HepG2 (cell line): Measurements from ENCODE around the gene LUC7L. TPM values are rescaled to one million over a fixed set of nuclear protein-coding genes. Genes with fewer than 3 reads are reported as not detected.

Experiments used
- ATAC-seq: fragments of 200-7000 bp; cut with Tn5 transposase; 3 replicates; pipeline ENCODE4 v1.9.1; 2020; ENCODE audit warnings: mild to moderate bottlenecking, moderate library complexity
- BruUV-seq: library from RNA; stranded (reverse); fragments of 400-500 nt; replicated peaks from 2 replicates; lab custom pipeline; 2021; lab: Mats Ljungman, UMichigan
- CTCF ChIA-PET: fragments of 300-600 bp; formaldehyde crosslinking; extraction: SDS; loops from one replicate; lab custom pipeline; 2021; ENCODE audit warnings: low total read pairs, inconsistent platforms, low intra/inter-chr PET ratio; lab: Yijun Ruan, JAX
- POLR2A ChIA-PET: fragments of 350-600 bp; sonication (Branson Sonifier 250); formaldehyde crosslinking; loops from one replicate; lab custom pipeline; 2020; ENCODE audit warnings: antibody characterized with exemption, inconsistent platforms; lab: Yijun Ruan, JAX
- DNase-seq: peaks from one replicate; pipeline ENCODE4 v3.0.0-alpha.2; 2015; ENCODE audit warnings: low spot score
- FAIRE-seq: peaks from 3 replicates; lab custom pipeline; 2011; peaks lifted over from hg19 to GRCh38; lab: Jason Lieb, UNC
- H2AFZ ChIP-seq: one replicate; pipeline ENCODE4 v1.6.1; 2011; ENCODE audit warnings: low read length, inconsistent platforms
- H3K27ac ChIP-seq: fragments of 300-600 bp; 3 replicates; pipeline ENCODE4 v1.8.0; 2011; ENCODE audit warnings: mixed run types, mild to moderate bottlenecking, mixed read lengths, low read length, inconsistent platforms; ENCODE audit not compliant: insufficient read depth; ENCODE audit errors: extremely low read length
- H3K27me3 ChIP-seq, 2 experiments: fragments of 200-600 bp in 1 of 2; 2 replicates in 1 of 2; 3 replicates in 1 of 2; pipeline versions ENCODE4 v1.6.0 to v1.8.0; 2011; ENCODE audit warnings: low read length in 2 of 2, mild to moderate bottlenecking in 2 of 2, moderate library complexity in 2 of 2, inconsistent platforms in 1 of 2; ENCODE audit not compliant: insufficient read depth in 2 of 2, control insufficient read depth in 1 of 2
- H3K36me3 ChIP-seq, 2 experiments: fragments of 200-600 bp in 1 of 2; replicated peaks in 1 of 2; 2 replicates in 1 of 2; 3 replicates in 1 of 2; pipeline versions ENCODE4 v1.5.1 to v1.8.0; 2011; ENCODE audit warnings: low read length in 2 of 2, inconsistent platforms in 1 of 2; ENCODE audit not compliant: insufficient read depth in 2 of 2, control insufficient read depth in 1 of 2
- H3K4me1 ChIP-seq: 2 replicates; pipeline ENCODE4 v1.5.1; 2012; ENCODE audit warnings: low read length, inconsistent platforms; ENCODE audit not compliant: insufficient read depth
- H3K4me2 ChIP-seq: 2 replicates; pipeline ENCODE4 v1.6.0; 2011; ENCODE audit warnings: low read depth, low read length, inconsistent platforms
- H3K4me3 ChIP-seq, 3 experiments: fragments of 200-600 bp in 1 of 3; sonication (generic), shearing (Covaris generic) in 1 of 3; replicated peaks in 1 of 3; 2 replicates each; pipeline ENCODE4 v1.5.1; 2011 to 2016; ENCODE audit warnings: low read length in 3 of 3, inconsistent platforms in 2 of 3, low read depth in 2 of 3, mild to moderate bottlenecking in 2 of 3, control low read depth in 1 of 3, mixed read lengths in 1 of 3; ENCODE audit not compliant: insufficient read depth in 1 of 3
- H3K79me2 ChIP-seq: one replicate; pipeline ENCODE4 v1.6.1; 2011; ENCODE audit warnings: low read length, inconsistent platforms; ENCODE audit not compliant: insufficient read depth
- H3K9ac ChIP-seq: 2 replicates; pipeline ENCODE4 v1.6.0; 2011; ENCODE audit warnings: mild to moderate bottlenecking, low read depth, low read length, inconsistent platforms; ENCODE audit not compliant: insufficient read depth
- H3K9me3 ChIP-seq: 2 replicates; pipeline ENCODE4 v1.5.1; 2012; ENCODE audit warnings: mild to moderate bottlenecking, low read length
- H4K20me1 ChIP-seq: 2 replicates; pipeline ENCODE4 v1.6.0; 2011; ENCODE audit warnings: inconsistent platforms, mild to moderate bottlenecking, low read length, moderate library complexity; ENCODE audit not compliant: insufficient read depth
- ATF3 ChIP-seq: sonication (generic); formaldehyde crosslinking; IDR thresholded peaks from 2 replicates; pipeline ENCODE4 v1.4.0; 2020; ENCODE audit warnings: missing genetic modification reagents
- CC2D1A ChIP-seq: sonication (generic); formaldehyde crosslinking; IDR thresholded peaks from 2 replicates; pipeline ENCODE4 v1.8.1; 2023; ENCODE audit warnings: mild to moderate bottlenecking, missing genetic modification reagents
- NAIF1 ChIP-seq: sonication (generic); formaldehyde crosslinking; IDR thresholded peaks from 2 replicates; pipeline ENCODE4 v1.5.0; 2020; ENCODE audit warnings: mild to moderate bottlenecking, missing genetic modification reagents, borderline replicate concordance
- NRL ChIP-seq: sonication (generic); formaldehyde crosslinking; IDR thresholded peaks from 2 replicates; pipeline ENCODE4 v1.5.0; 2020; ENCODE audit warnings: missing genetic modification reagents, mild to moderate bottlenecking, moderate library complexity, borderline replicate concordance
- SMAD9 ChIP-seq: sonication (generic); formaldehyde crosslinking; IDR thresholded peaks from 2 replicates; pipeline ENCODE4 v1.5.1; 2020; ENCODE audit warnings: mild to moderate bottlenecking, missing genetic modification reagents
- ZNF260 ChIP-seq: sonication (generic); formaldehyde crosslinking; IDR thresholded peaks from 2 replicates; pipeline ENCODE4 v1.4.0; 2020; ENCODE audit warnings: missing genetic modification reagents, low read depth, mild to moderate bottlenecking, borderline replicate concordance
- ZNF512B ChIP-seq: sonication (generic); formaldehyde crosslinking; IDR thresholded peaks from 2 replicates; pipeline ENCODE4 v1.5.1; 2020; ENCODE audit warnings: missing genetic modification reagents, mild to moderate bottlenecking, borderline replicate concordance
- ZNF589 ChIP-seq: sonication (generic); formaldehyde crosslinking; conservative IDR thresholded peaks from 2 replicates; pipeline ENCODE4 v1.8.0; 2022; ENCODE audit warnings: mild to moderate bottlenecking, moderate library complexity, missing genetic modification reagents
- ZNF746 ChIP-seq: sonication (generic); formaldehyde crosslinking; IDR thresholded peaks from 2 replicates; pipeline ENCODE4 v1.8.0; 2022; ENCODE audit warnings: mild to moderate bottlenecking, missing genetic modification reagents
- WGBS: methylation state at CpG from one replicate; pipeline ENCODE4 v1.1.6; 2017; ENCODE audit warnings: low lambda C conversion rate; 5-methylcytosine and 5-hydroxymethylcytosine counted together
- in situ Hi-C: cut with HindIII; loops from 2 replicates; pipeline ENCODE4 v1.10.0; 2017; ENCODE audit warnings: low pct_unique_long_range_greater_than_20kb; ENCODE audit not compliant: extremely low pct_ligation_motif_present
- intact Hi-C: fragments of 100-400 bp; cut with micrococcal nuclease; formaldehyde crosslinking; loops from one replicate; pipeline ENCODE4 v1.10.0; 2022; ENCODE audit not compliant: unreplicated experiment
- polyA plus RNA-seq, 8 experiments: library from polyadenylated mRNA; depleted of rRNA in 3 of 8; stranded (reverse) in 7 of 8; unstranded in 1 of 8; fragments of >200 nt; fragmentation: Illumina TruSeq in 4 of 8; extraction: Trizol in 4 of 8; gene quantifications; 2 replicates each; pipeline versions ENCODE4 v1.2.1 to v1.2.3, GENCODE V29; 2011 to 2016; ENCODE audit warnings: low read depth in 4 of 8, missing spikeins in 1 of 8, mixed read lengths in 1 of 8; ENCODE audit not compliant: insufficient read depth in 1 of 8
- total RNA-seq, 5 experiments: library from RNA; depleted of rRNA; stranded (reverse); fragments of >200 nt; fragmentation: Illumina TruSeq; extraction: Trizol; gene quantifications; 2 replicates each; pipeline ENCODE4 v1.2.3, GENCODE V29; 2016; ENCODE audit warnings: low read depth in 1 of 5

The LUC7L gene
- total and polyA plus RNA-seq, 2 of the 13 experiments (the other 11 are each of a cell fraction or from before 2014, with no cell fraction given): 48.7 to 56.9 TPM

DNA sequence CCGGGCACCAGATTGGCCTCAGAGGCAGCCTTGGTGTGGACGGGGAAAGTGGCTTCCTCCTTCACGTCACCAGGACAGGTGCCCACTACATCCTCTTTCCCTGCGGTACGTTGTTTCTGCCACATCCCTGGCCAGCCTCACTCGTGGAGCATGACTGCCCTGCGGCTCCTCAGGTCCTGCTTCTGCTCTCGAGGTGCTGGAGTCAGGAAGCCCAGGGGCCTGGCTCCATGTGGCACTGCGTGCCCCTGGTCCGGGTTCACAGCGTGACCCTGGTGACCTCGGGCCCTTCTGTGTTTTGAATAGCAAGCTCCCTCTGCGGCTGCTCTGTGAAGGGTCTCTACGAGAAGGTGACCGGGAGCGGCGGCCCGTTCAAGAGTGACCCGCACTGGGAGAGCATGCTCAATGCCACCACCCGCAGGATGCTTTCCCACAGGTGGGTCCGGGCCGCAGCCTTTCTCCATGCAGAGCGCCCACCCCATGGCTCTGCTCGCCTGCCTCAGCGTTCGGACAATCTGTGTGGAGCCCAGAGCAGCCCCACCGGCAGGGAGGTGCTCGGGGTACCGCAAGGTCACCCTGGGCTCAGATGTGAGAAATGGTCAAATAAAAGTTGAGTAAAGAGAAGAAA lies 33.0 kb upstream of the LUC7L start (continued):
- TF ChIP-seq ZNF589 (CRISPR knock-in tag) (no peak), ZNF512B (CRISPR knock-in tag) (no peak), ZNF260 (CRISPR knock-in tag) (no peak), ATF3 (no peak), CC2D1A (CRISPR knock-in tag) (no peak), SMAD9 (CRISPR knock-in tag) (no peak), NAIF1 (CRISPR knock-in tag) (no peak), ZNF746 (CRISPR knock-in tag) (no peak)

DNA sequence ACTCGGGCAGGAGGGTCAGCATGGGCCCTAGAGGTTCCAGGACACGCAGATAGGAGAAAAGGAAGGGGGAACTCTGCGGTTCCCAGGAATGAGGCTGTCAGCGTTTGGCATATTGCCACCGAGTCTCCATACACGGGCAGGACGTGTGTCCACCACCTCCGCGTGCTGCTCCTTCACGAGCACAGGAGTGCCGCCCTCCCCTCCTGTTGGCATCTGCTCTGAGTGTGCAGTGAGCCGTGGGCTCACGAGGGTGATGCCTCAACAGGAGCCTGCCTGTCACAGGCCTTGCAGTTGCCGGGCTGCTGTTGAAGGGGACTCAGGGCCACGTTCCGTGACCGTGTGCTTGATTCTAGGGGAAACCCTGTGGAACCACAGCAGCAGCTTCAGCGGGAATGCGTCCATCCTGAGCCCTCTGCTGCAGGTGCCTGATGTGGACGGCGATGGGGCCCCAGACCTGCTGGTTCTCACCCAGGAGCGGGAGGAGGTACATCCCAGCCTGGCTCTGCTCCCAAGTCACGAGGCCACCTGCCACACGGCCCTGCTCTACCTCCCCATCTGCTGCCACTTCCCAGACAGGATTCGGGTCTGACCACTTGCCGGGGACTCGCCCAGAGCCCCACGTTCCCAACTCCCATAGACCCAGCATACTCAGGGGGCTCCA lies 31.9 kb upstream of the LUC7L start:
- Histone ChIP-seq H3K36me3 (peaks cover 14 to 25% of the 10 kb centered on the region in 2 experiments; a peak in 4 of 5 replicates), H3K4me1 (no peaks in the 10 kb centered on the region), H3K9me3 (no peaks in the 10 kb centered on the region), H4K20me1 (no peaks in the 10 kb centered on the region), H3K27ac (no peak overlapping the region), H2AFZ (no peak overlapping the region), H3K4me3 (no peak overlapping the region), H3K79me2 (no peaks in the 10 kb centered on the region), H3K4me2 (no peak overlapping the region), H3K27me3 (no peaks in the 10 kb centered on the region), H3K9ac (no peak overlapping the region)
- DNase-seq: no peak
- no TSS peak for BruUV-seq
- no peak for TF ChIP-seq NRL (CRISPR knock-in tag)
- no peak for FAIRE-seq
- no peak for ATAC-seq
- in situ Hi-C loops (no loop called here), intact Hi-C loops (no loop called here)
- CTCF ChIA-PET: no interaction called here
- POLR2A ChIA-PET: no interaction called here
- WGBS: 93% methylated on average over 15 of the region's 28 CpGs
